Hepatocyte (in vitro differentiated cells): Measurements from ENCODE around the gene MTCH2. TPM values are rescaled to one million over a fixed set of nuclear protein-coding genes. Genes with fewer than 3 reads are reported as not detected.

Source experiments
- DNase-seq: peaks from one replicate; pipeline ENCODE4 v3.0.0-alpha.2; 2016; ENCODE audit warnings: low spot score
- H2AFZ ChIP-seq: fragments of 200-600 bp; sonication (generic); 2 replicates; pipeline ENCODE4 v1.6.0; 2016; ENCODE audit warnings: antibody characterized with exemption, mild to moderate bottlenecking
- H3K27ac ChIP-seq: fragments of 200-600 bp; sonication (generic); 2 replicates; pipeline ENCODE4 v1.5.1; 2016; ENCODE audit warnings: mild to moderate bottlenecking
- H3K27me3 ChIP-seq: fragments of 200-600 bp; sonication (generic); 2 replicates; pipeline ENCODE4 v1.6.1; 2016
- H3K36me3 ChIP-seq: fragments of 200-600 bp; sonication (generic); replicated peaks from 2 replicates; pipeline ENCODE4 v1.5.1; 2016; ENCODE audit warnings: low read depth; ENCODE audit not compliant: insufficient read depth
- H3K4me1 ChIP-seq: fragments of 200-600 bp; sonication (generic); 2 replicates; pipeline ENCODE4 v1.5.1; 2016; ENCODE audit warnings: mild to moderate bottlenecking, moderate library complexity; ENCODE audit not compliant: insufficient read depth
- H3K4me2 ChIP-seq: fragments of 200-600 bp; sonication (generic); 2 replicates; pipeline ENCODE4 v1.6.0; 2016
- H3K4me3 ChIP-seq: fragments of 200-600 bp; sonication (generic); 2 replicates; pipeline ENCODE4 v1.5.1; 2016; ENCODE audit warnings: mild to moderate bottlenecking
- H3K79me2 ChIP-seq: fragments of 200-600 bp; sonication (generic); 2 replicates; pipeline ENCODE4 v1.6.0; 2017; ENCODE audit warnings: mild to moderate bottlenecking
- H3K9me2 ChIP-seq: fragments of 200-600 bp; sonication (generic); replicated peaks from 2 replicates; pipeline ENCODE4 v1.6.0; 2017; ENCODE audit warnings: mild to moderate bottlenecking; ENCODE audit not compliant: insufficient read depth
- H3K9me3 ChIP-seq: fragments of 200-600 bp; sonication (generic); 2 replicates; pipeline ENCODE4 v1.5.1; 2016; ENCODE audit warnings: low read depth, mild to moderate bottlenecking
- H4K20me1 ChIP-seq: fragments of 200-600 bp; sonication (generic); 2 replicates; pipeline ENCODE4 v1.6.0; 2016; ENCODE audit warnings: mild to moderate bottlenecking; ENCODE audit not compliant: insufficient read depth, poor library complexity, severe bottlenecking
- CTCF ChIP-seq: fragments of 200-600 bp; sonication (generic); IDR thresholded peaks from 2 replicates; pipeline ENCODE4 v1.5.1; 2016; ENCODE audit warnings: antibody characterized with exemption, mild to moderate bottlenecking; ENCODE audit not compliant: poor library complexity
- EZH2 ChIP-seq: fragments of 200-600 bp; sonication (generic); IDR thresholded peaks from 2 replicates; pipeline ENCODE4 v1.6.1; 2016; ENCODE audit warnings: antibody characterized with exemption, mild to moderate bottlenecking, borderline replicate concordance
- EZH2phosphoT487 ChIP-seq: fragments of 200-600 bp; sonication (generic); IDR thresholded peaks from one replicate; pipeline ENCODE4 v1.6.1; 2018; ENCODE audit warnings: antibody characterized with exemption, mild to moderate bottlenecking, low read depth, moderate library complexity; ENCODE audit not compliant: unreplicated experiment, severe bottlenecking
- WGBS: methylation state at CpG from one replicate; pipeline ENCODE4 v1.1.6; 2016; ENCODE audit warnings: low lambda C conversion rate; ENCODE audit errors: missing lambda C conversion rate; 5-methylcytosine and 5-hydroxymethylcytosine counted together
- polyA plus RNA-seq: library from polyadenylated mRNA; unstranded; fragments of >200 nt; fragmentation: Nextera tagmentation; extraction: Ambion mirVana; gene quantifications from 2 replicates; pipeline ENCODE4 v1.2.1, GENCODE V29; 2016
- total RNA-seq: library from RNA; depleted of rRNA; stranded (reverse); fragments of >200 nt; gene quantifications from 2 replicates; pipeline ENCODE4 v1.2.3, GENCODE V29; 2014

MTCH2 gene
- total and polyA plus RNA-seq, 2 experiments from 2014 or later = 96.1 to 171 TPM

GRCh38 chr11:47586098-47586855, 56.1 kb downstream of the MTCH2 start, which contains the start of gene FAM180B:
Gene FAM180B (plus strand): TSS chr11:47586678. CDS start chr11:47586769, 91 bp downstream.
- Histone ChIP-seq H3K4me1 (no peaks in the 10 kb centered on the region), H2AFZ (no peak within 1 kb of the TSS), H3K9me2 (no peaks in the 10 kb centered on the region), H3K79me2 (peaks cover 3% of the 10 kb centered on the region), H4K20me1 (no peaks in the 10 kb centered on the region), H3K9me3 (no peaks in the 10 kb centered on the region), H3K27ac (no peak within 1 kb of the TSS), H3K4me2 (no peak within 1 kb of the TSS), H3K4me3 (no peak within 1 kb of the TSS), H3K36me3 (no peaks in the 10 kb centered on the region), H3K27me3 (no peaks in the 10 kb centered on the region)
- WGBS = 81% methylated on average over 12 of the region's 12 CpGs
- no peak for TF ChIP-seq EZH2
- TF ChIP-seq CTCF = no peak
- no peak for TF ChIP-seq EZH2phosphoT487
- no peak for DNase-seq

- H3K27ac ChIP-seq = no peak overlapping the region
- no peaks in the 10 kb centered on the region for H3K9me2 ChIP-seq
- no peak overlapping the region for H2AFZ ChIP-seq
- no peaks in the 10 kb centered on the region for H3K36me3 ChIP-seq
- H3K4me2 ChIP-seq = no peak overlapping the region
- H4K20me1 ChIP-seq = no peaks in the 10 kb centered on the region
- H3K79me2 ChIP-seq = peaks cover 24% of the 10 kb centered on the region
- no peaks in the 10 kb centered on the region for H3K27me3 ChIP-seq
- no peak for TF ChIP-seq CTCF
- no peak for TF ChIP-seq EZH2phosphoT487
- 95% methylated on average over 5 of the region's 5 CpGs for WGBS
- H3K4me1 ChIP-seq = no peaks in the 10 kb centered on the region
- no peak overlapping the region for H3K4me3 ChIP-seq
- no peak for DNase-seq
- H3K9me3 ChIP-seq = no peaks in the 10 kb centered on the region
Measured at GRCh38 chr11:47583844-47584243, 58.5 kb downstream of the MTCH2 start.

GRCh38 chr11:47578524-47579494, 63.5 kb downstream of the MTCH2 start, which contains the start of the genes KBTBD4 and NDUFS3:
Gene KBTBD4 (minus strand): TSS chr11:47578970. CDS start chr11:47578951, 19 bp downstream.
Gene NDUFS3 (plus strand): TSS chr11:47579074. CDS start chr11:47579092, 18 bp downstream.
- Histone ChIP-seq H2AFZ (peak within 1 kb of the TSS; percentile 97), H3K4me2 (peak within 1 kb of the TSS; percentile 99), H3K79me2 (peaks cover 51% of the 10 kb centered on the region), H3K4me1 (peaks cover 7% of the 10 kb centered on the region), H3K27ac (peak within 1 kb of the TSS; percentile 97), H3K27me3 (no peaks in the 10 kb centered on the region), H3K36me3 (no peaks in the 10 kb centered on the region), H3K9me3 (no peaks in the 10 kb centered on the region), H3K9me2 (no peaks in the 10 kb centered on the region), H3K4me3 (peak within 1 kb of the TSS; percentile 99), H4K20me1 (no peaks in the 10 kb centered on the region)
- WGBS = 1% methylated on average over 63 of the region's 72 CpGs
- no peak for TF ChIP-seq CTCF
- DNase-seq = peak; percentile 94
